K562 (cell line): Measurements from ENCODE around the gene IKZF4. TPM values are rescaled to one million over a fixed set of nuclear protein-coding genes. Genes with fewer than 3 reads are reported as not detected.

ENCODE experiments used
- ATAC-seq: fragments of 200-7000 bp; cut with Tn5 transposase; 3 replicates; pipeline ENCODE4 v1.9.1; 2020; ENCODE audit warnings: moderate library complexity
- BruUV-seq: library from RNA; stranded (reverse); fragments of 400-500 nt; replicated peaks from 2 replicates; lab custom pipeline; 2021; lab: Mats Ljungman, UMichigan
- CTCF ChIA-PET: fragments of 300-600 bp; formaldehyde crosslinking; extraction: SDS; loops from one replicate; lab custom pipeline; 2021; ENCODE audit warnings: low intra/inter-chr PET ratio; lab: Yijun Ruan, JAX
- POLR2A ChIA-PET: fragments of 300-600, 350-650 bp; sonication (Branson Sonifier 250); formaldehyde crosslinking; extraction: SDS; loops from one replicate; lab custom pipeline; 2021; ENCODE audit warnings: antibody characterized with exemption, inconsistent platforms; lab: Yijun Ruan, JAX
- DNase-seq, 4 experiments: peaks; one replicate each; pipeline versions ENCODE4 v3.0.0 to v3.0.0-alpha.2; 2011 to 2018; ENCODE audit warnings: low spot score in 3 of 4, mixed read lengths in 3 of 4; ENCODE audit errors: extremely low read depth in 1 of 4
- FAIRE-seq: peaks from 2 replicates; lab custom pipeline; 2011; peaks lifted over from hg19 to GRCh38; lab: Jason Lieb, UNC
- H2AFZ ChIP-seq: 2 replicates; pipeline ENCODE4 v1.6.0; 2011; ENCODE audit warnings: low read depth, low read length, control low read depth, inconsistent platforms
- H3K27ac ChIP-seq: fragments of 200-600 bp; 3 replicates; pipeline ENCODE4 v1.8.0; 2011; ENCODE audit warnings: low read depth, mild to moderate bottlenecking, control low read depth, inconsistent platforms, low read length, moderate library complexity, mixed read lengths; ENCODE audit errors: extremely low read depth
- H3K27me3 ChIP-seq, 2 experiments: fragments of 300-600 bp in 1 of 2; 2 replicates in 1 of 2; 3 replicates in 1 of 2; pipeline versions ENCODE4 v1.6.0 to v1.8.0; 2011; ENCODE audit warnings: inconsistent platforms in 2 of 2, low read length in 2 of 2, mild to moderate bottlenecking in 1 of 2, mixed read lengths in 1 of 2, moderate library complexity in 1 of 2; ENCODE audit not compliant: control insufficient read depth in 2 of 2, insufficient read depth in 2 of 2
- H3K36me3 ChIP-seq: fragments of 300-600 bp; 3 replicates; pipeline ENCODE4 v1.8.0; 2011; ENCODE audit warnings: mild to moderate bottlenecking, low read length, inconsistent platforms; ENCODE audit not compliant: control insufficient read depth, insufficient read depth
- H3K4me1 ChIP-seq, 2 experiments: fragments of 200-600 bp in 1 of 2; replicated peaks in 1 of 2; 2 replicates in 1 of 2; 3 replicates in 1 of 2; pipeline versions ENCODE4 v1.5.1 to v1.8.0; 2011; ENCODE audit warnings: inconsistent platforms in 2 of 2, low read length in 2 of 2, mild to moderate bottlenecking in 1 of 2, mixed read lengths in 1 of 2, moderate library complexity in 1 of 2; ENCODE audit not compliant: control insufficient read depth in 2 of 2, insufficient read depth in 2 of 2
- H3K4me2 ChIP-seq: 2 replicates; pipeline ENCODE4 v1.6.1; 2011; ENCODE audit warnings: low read length, control low read depth, inconsistent platforms, mixed read lengths; ENCODE audit not compliant: insufficient read depth
- H3K4me3 ChIP-seq: fragments of 200-600 bp; sonication (generic), shearing (Covaris generic); 2 replicates; pipeline ENCODE4 v1.5.1; 2016; ENCODE audit warnings: control low read depth, inconsistent platforms
- H3K79me2 ChIP-seq: fragments of 200-600 bp; 3 replicates; pipeline ENCODE4 v1.8.0; 2011; ENCODE audit warnings: low read length, inconsistent platforms; ENCODE audit not compliant: control insufficient read depth, insufficient read depth
- H3K9ac ChIP-seq, 2 experiments: 2 replicates each; pipeline versions ENCODE4 v1.6.0 to v1.6.1; 2011; ENCODE audit warnings: low read depth in 2 of 2, low read length in 2 of 2, control low read depth in 1 of 2, inconsistent platforms in 1 of 2, mild to moderate bottlenecking in 1 of 2, mixed read lengths in 1 of 2; ENCODE audit not compliant: insufficient read depth in 1 of 2
- H3K9me1 ChIP-seq: one replicate; pipeline ENCODE4 v1.6.0; 2011; ENCODE audit warnings: inconsistent platforms, mild to moderate bottlenecking, low read length, moderate library complexity; ENCODE audit not compliant: control insufficient read depth, insufficient read depth
- H3K9me3 ChIP-seq: replicated peaks from 2 replicates; pipeline ENCODE4 v1.5.1; 2011; ENCODE audit warnings: low read depth, low read length, inconsistent platforms; ENCODE audit not compliant: control insufficient read depth, insufficient read depth
- H4K20me1 ChIP-seq: replicated peaks from 2 replicates; pipeline ENCODE4 v1.6.1; 2011; ENCODE audit warnings: low read length, inconsistent platforms, mixed read lengths; ENCODE audit not compliant: control insufficient read depth, insufficient read depth
- BRF2 ChIP-seq: IDR thresholded peaks from 3 replicates; pipeline ENCODE4 v1.6.1; 2011; ENCODE audit warnings: borderline replicate concordance, mild to moderate bottlenecking; ENCODE audit not compliant: insufficient read length, insufficient read depth
- DMBX1 ChIP-seq: fragments of 250-450 bp; sonication (Bioruptor Pico); IDR thresholded peaks from 2 replicates; pipeline ENCODE4 v1.8.0; 2022; ENCODE audit warnings: inconsistent platforms, mild to moderate bottlenecking, moderate library complexity, borderline replicate concordance
- EP400 ChIP-seq: fragments of 450-650 bp; IDR thresholded peaks from 2 replicates; pipeline ENCODE4 v1.6.1; 2017; ENCODE audit warnings: antibody characterized with exemption, mild to moderate bottlenecking, moderate library complexity
- KAT7 ChIP-seq: sonication (generic); formaldehyde crosslinking; IDR thresholded peaks from 2 replicates; pipeline ENCODE4 v1.8.0; 2022; ENCODE audit warnings: missing genetic modification reagents, mild to moderate bottlenecking, borderline replicate concordance
- KDM1A ChIP-seq, 2 experiments: fragments of 450-650 bp; IDR thresholded peaks; 2 replicates each; pipeline ENCODE4 v1.6.1; 2016; ENCODE audit warnings: mild to moderate bottlenecking in 2 of 2
- MITF ChIP-seq: IDR thresholded peaks from 2 replicates; pipeline ENCODE4 v1.6.1; 2014; ENCODE audit warnings: antibody characterized with exemption
- PBX2 ChIP-seq, 2 experiments: IDR thresholded peaks in 1 of 2; conservative IDR thresholded peaks in 1 of 2; 2 replicates each; pipeline ENCODE4 v1.6.1; 2016; ENCODE audit warnings: low read depth in 2 of 2, mild to moderate bottlenecking in 1 of 2, missing compliant biosample characterization in 1 of 2, missing genetic modification characterization in 1 of 2, moderate library complexity in 1 of 2
- PHTF2 ChIP-seq: fragments of 250-450 bp; sonication (Bioruptor Pico); IDR thresholded peaks from 2 replicates; pipeline ENCODE4 v1.5.0; 2021; ENCODE audit warnings: mild to moderate bottlenecking
- SNIP1 ChIP-seq: fragments of 450-650 bp; IDR thresholded peaks from 2 replicates; pipeline ENCODE4 v1.7.1; 2017; ENCODE audit warnings: low read depth, mild to moderate bottlenecking
- ZFP30 ChIP-seq: fragments of 250-450 bp; sonication (Bioruptor Pico); IDR thresholded peaks from 2 replicates; pipeline ENCODE4 v1.8.0; 2022; ENCODE audit warnings: moderate library complexity, mild to moderate bottlenecking, inconsistent platforms, borderline replicate concordance
- ZKSCAN8 ChIP-seq: fragments of 200-800 bp; sonication (Bioruptor generic); IDR thresholded peaks from 2 replicates; pipeline ENCODE4 v1.6.1; 2016; ENCODE audit warnings: missing genetic modification characterization, missing compliant biosample characterization
- ZNF239 ChIP-seq: fragments of 250-450 bp; sonication (Bioruptor Pico); IDR thresholded peaks from 2 replicates; pipeline ENCODE4 v1.4.0; 2020; ENCODE audit warnings: mild to moderate bottlenecking
- ZNF3 ChIP-seq: fragments of 250-450 bp; sonication (Bioruptor Pico); IDR thresholded peaks from 2 replicates; pipeline ENCODE4 v1.5.0; 2021; ENCODE audit warnings: mild to moderate bottlenecking, moderate library complexity
- ZNF512 ChIP-seq: IDR thresholded peaks from 2 replicates; pipeline ENCODE4 v1.6.1; 2016; ENCODE audit warnings: missing genetic modification characterization, missing compliant biosample characterization
- ZNF583 ChIP-seq: fragments of 250-450 bp; sonication (Bioruptor Pico); IDR thresholded peaks from 2 replicates; pipeline ENCODE4 v1.4.0; 2020
- WGBS: fragments of 100-300 bp; shearing (Covaris generic); methylation state at CpG from one replicate; pipeline ENCODE4 v1.1.6; 2016; ENCODE audit warnings: low coverage, mixed read lengths; ENCODE audit not compliant: insufficient coverage; ENCODE audit errors: missing lambda C conversion rate; 5-methylcytosine and 5-hydroxymethylcytosine counted together
- in situ Hi-C: fragments of 300-500 bp; cut with MboI; formaldehyde crosslinking; loops from 4 replicates; pipeline ENCODE4 v1.15.0; 2018; ENCODE audit warnings: inconsistent platforms, mixed read lengths
- intact Hi-C: fragments of 100-400 bp; cut with micrococcal nuclease; formaldehyde crosslinking; loops from 2 replicates; pipeline ENCODE4 v1.14.2; 2022
- polyA plus RNA-seq, 8 experiments: library from polyadenylated mRNA; depleted of rRNA in 4 of 8; stranded (reverse) in 5 of 8; unstranded in 3 of 8; fragments of >200 nt; fragmentation: Nextera tagmentation in 2 of 8; fragmentation: Illumina TruSeq in 1 of 8; extraction: Ambion mirVana in 2 of 8; extraction: Trizol in 1 of 8; gene quantifications; 2 replicates each; pipeline versions ENCODE4 v1.2.1 to v1.2.3, GENCODE V29; 2011 to 2014; ENCODE audit warnings: inconsistent platforms in 1 of 8, missing spikeins in 1 of 8
- total RNA-seq, 7 experiments: library from RNA; depleted of rRNA in 6 of 7; stranded (reverse); fragments of >200 nt in 6 of 7; fragmentation: Illumina TruSeq in 2 of 7; extraction: Trizol in 2 of 7; gene quantifications; 2 replicates each; pipeline versions ENCODE4 v1.2.1 to v1.2.3, GENCODE V29; 2011 to 2021; ENCODE audit warnings: low replicate concordance in 1 of 7

Gene IKZF4
- total and polyA plus RNA-seq, 9 of the 15 experiments (the other 6 are each of a cell fraction or from before 2014, with no cell fraction given): 1.9 to 16.3 (median 3.6) TPM

GRCh38 chr12:55978393-55978792, 42.5 kb upstream of the IKZF4 start:
- ChIA-PET CTCF (no interaction called here), POLR2A (interaction anchor here (0.7 kb wide), 1 partner anchor 149 kb away, joined by 4 read pairs; the partner anchor contains the start of gene DNAJC14)
- no peaks in the 10 kb centered on the region for H3K27me3 ChIP-seq
- H3K4me2 ChIP-seq: no peak overlapping the region
- no peak overlapping the region for H3K4me3 ChIP-seq
- no peak for TF ChIP-seq KAT7 (CRISPR knock-in tag)
- no peak for TF ChIP-seq BRF2
- no peak for TF ChIP-seq KDM1A (IDR thresholded peaks at IDR 0.05)
- no peak for TF ChIP-seq ZNF3
- no peak for TF ChIP-seq ZKSCAN8 (CRISPR knock-in tag)
- no peak for TF ChIP-seq DMBX1 (CRISPR knock-in tag)
- TF ChIP-seq SNIP1: no peak
- TF ChIP-seq ZNF512 (tag): no peak
- no peak for TF ChIP-seq PBX2 (CRISPR knock-in tag; IDR thresholded peaks at IDR 0.05; ENCODE audit: low read depth)
- TF ChIP-seq PBX2 (tag; conservative IDR thresholded peaks at IDR 0.05; ENCODE audit: low read depth): no peak
- no peak for TF ChIP-seq PHTF2 (CRISPR knock-in tag)
- TF ChIP-seq ZNF583 (CRISPR knock-in tag): no peak
- no peak for TF ChIP-seq ZFP30 (CRISPR knock-in tag)
- TF ChIP-seq MITF: no peak
- TF ChIP-seq ZNF239 (CRISPR knock-in tag): no peak
- no peak for TF ChIP-seq EP400
- intact Hi-C loops: no loop called here
- H3K27ac ChIP-seq: no peak overlapping the region
- H3K9ac ChIP-seq: no peak overlapping the region
- ATAC-seq (no peak), FAIRE-seq (no peak), DNase-seq (no peak)
- H3K9me1 ChIP-seq: no peaks in the 10 kb centered on the region
- H3K79me2 ChIP-seq: peaks cover 39% of the 10 kb centered on the region
- no peaks in the 10 kb centered on the region for H3K9me3 ChIP-seq
- no peaks in the 10 kb centered on the region; the same call in 1 of the 2 replicates for H4K20me1 ChIP-seq
- no peak overlapping the region for H2AFZ ChIP-seq
- H3K36me3 ChIP-seq: peaks cover 30% of the 10 kb centered on the region
- in situ Hi-C loops: no loop called here
- peaks cover 10 to 21% of the 10 kb centered on the region in 2 experiments for H3K4me1 ChIP-seq
- no TSS peak for BruUV-seq
- WGBS: 96% methylated on average over 4 of the region's 7 CpGs
